Spinal cord (tissue), 10 donors: ENCODE measurements around the gene GMDS. TPM values are rescaled to one million over a fixed set of nuclear protein-coding genes. Genes with fewer than 3 reads are reported as not detected.

Experiments
- DNase-seq, 6 donors: peaks; one replicate each; pipeline versions ENCODE4 v3.0.0 to v3.0.0-alpha.2; 2013 to 2015; ENCODE audit warnings: low spot score in 6 of 6, low read depth in 4 of 6
- H3K27ac ChIP-seq: one replicate; pipeline ENCODE4 v1.5.1; 2013; ENCODE audit warnings: low read depth, low read length, control low read depth
- H3K27me3 ChIP-seq: one replicate; pipeline ENCODE4 v1.6.1; 2013; ENCODE audit warnings: low read length; ENCODE audit not compliant: control insufficient read depth, insufficient read depth
- H3K36me3 ChIP-seq: one replicate; pipeline ENCODE4 v1.6.1; 2013; ENCODE audit warnings: low read length; ENCODE audit not compliant: control insufficient read depth, insufficient read depth
- H3K4me1 ChIP-seq: one replicate; pipeline ENCODE4 v1.6.1; 2013; ENCODE audit warnings: low read length; ENCODE audit not compliant: control insufficient read depth, insufficient read depth
- H3K4me3 ChIP-seq: one replicate; pipeline ENCODE4 v1.5.1; 2013; ENCODE audit warnings: low read depth, low read length, control low read depth
- H3K9me3 ChIP-seq: one replicate; pipeline ENCODE4 v1.6.1; 2013; ENCODE audit warnings: low read length; ENCODE audit not compliant: control insufficient read depth, insufficient read depth
- WGBS: methylation state at CpG from one replicate; pipeline ENCODE4 v1.1.5; 2013; ENCODE audit warnings: missing lambda C conversion rate; ENCODE audit not compliant: insufficient coverage; 5-methylcytosine and 5-hydroxymethylcytosine counted together
- polyA plus RNA-seq, 2 donors: library from polyadenylated mRNA; unstranded; fragments of 120-200 nt; gene quantifications; one replicate each; pipeline ENCODE4 v1.2.1, GENCODE V29; 2013; ENCODE audit not compliant: insufficient read length in 2 of 2
- total RNA-seq, 2 donors: library from RNA; depleted of rRNA in 1 of 2; stranded (reverse); fragments of 120-200 nt in 1 of 2; fragments of >200 nt in 1 of 2; gene quantifications; one replicate each; pipeline versions ENCODE4 v1.2.3 to v1.2.4, GENCODE V29; 2013 to 2014
- donor health status: healthy.

The GMDS gene
- total and polyA plus RNA-seq, 4 donors: 35.3 to 87.4 (median 49.6) TPM

DNA sequence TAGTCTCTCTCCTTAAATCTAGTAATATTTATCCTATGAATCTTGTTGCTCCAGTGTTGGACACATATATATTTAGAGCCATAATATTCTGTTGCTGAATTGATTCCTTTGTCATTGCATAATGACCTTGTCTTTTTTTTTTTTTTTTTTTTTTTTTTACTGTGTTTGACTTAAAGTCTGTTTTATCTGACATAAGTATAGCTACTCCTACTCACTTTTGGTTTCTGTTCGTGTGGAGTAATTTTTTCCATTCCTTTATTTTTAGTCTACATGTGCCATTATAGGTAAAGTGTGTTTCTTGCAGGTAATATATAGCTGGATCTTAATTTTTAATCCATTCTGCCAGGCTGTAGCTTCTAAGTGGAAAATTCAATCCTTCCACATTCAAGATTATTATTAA, 166.5 kb downstream of the GMDS start:
- no peak for DNase-seq
- Histone ChIP-seq H3K4me1 (no peaks in the 10 kb centered on the region), H3K9me3 (peaks cover 2% of the 10 kb centered on the region), H3K36me3 (no peaks in the 10 kb centered on the region), H3K27me3 (no peaks in the 10 kb centered on the region), H3K4me3 (no peak overlapping the region), H3K27ac (no peak overlapping the region)
- WGBS: no CpG with 5 or more reads among the region's 1 CpG

DNA sequence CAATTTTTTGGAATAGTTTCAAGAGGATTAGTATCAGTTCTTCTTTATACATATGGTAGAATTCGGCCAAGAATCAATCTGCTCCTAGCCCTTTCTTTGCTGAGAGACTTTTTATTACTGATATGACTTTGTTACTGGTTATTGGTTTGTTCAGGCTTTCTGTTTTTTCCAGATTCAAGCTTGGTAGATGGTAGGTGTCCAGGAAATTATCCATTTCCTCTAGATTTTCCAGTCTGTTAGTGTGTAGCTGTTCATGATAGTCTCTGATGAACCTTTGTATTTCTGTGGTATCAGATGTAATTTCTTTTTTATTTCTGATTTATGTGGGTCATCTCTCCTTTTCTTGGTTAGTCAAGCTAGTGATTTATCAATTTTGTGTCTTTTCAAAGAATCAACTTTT, 167.6 kb downstream of the GMDS start:
- DNase-seq: no peak
- no peaks in the 10 kb centered on the region for H3K27me3 ChIP-seq
- peaks cover 2% of the 10 kb centered on the region for H3K9me3 ChIP-seq
- no peak overlapping the region for H3K4me3 ChIP-seq
- no peak overlapping the region for H3K27ac ChIP-seq
- no peaks in the 10 kb centered on the region for H3K4me1 ChIP-seq
- H3K36me3 ChIP-seq: no peaks in the 10 kb centered on the region
- WGBS: no CpG with 5 or more reads among the region's 1 CpG

DNA sequence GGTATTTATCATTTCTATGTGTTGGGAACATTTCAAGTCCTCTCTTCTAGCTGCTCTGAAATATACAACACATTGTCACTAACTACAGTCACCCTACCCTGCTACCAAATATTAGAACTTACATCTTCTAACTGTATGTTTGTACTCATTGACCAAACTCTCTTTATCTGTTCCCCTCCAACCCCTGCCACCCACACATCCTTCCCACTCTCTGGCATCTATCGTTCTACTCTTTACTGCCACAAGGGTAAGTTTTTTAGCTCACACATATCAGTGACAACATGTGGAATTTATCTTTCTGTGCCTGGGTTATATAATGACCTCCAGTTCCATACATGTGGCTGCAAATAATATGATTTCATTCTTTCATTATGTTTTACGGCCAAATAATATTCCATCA, 171.9 kb downstream of the GMDS start:
- H3K36me3 ChIP-seq: no peaks in the 10 kb centered on the region
- no peak for DNase-seq
- no peaks in the 10 kb centered on the region for H3K27me3 ChIP-seq
- H3K4me3 ChIP-seq: no peak overlapping the region
- peak overlapping the region; percentile 36 for H3K27ac ChIP-seq
- WGBS: no CpG with 5 or more reads among the region's 2 CpGs
- H3K4me1 ChIP-seq: no peaks in the 10 kb centered on the region
- peaks cover 2% of the 10 kb centered on the region for H3K9me3 ChIP-seq

DNA sequence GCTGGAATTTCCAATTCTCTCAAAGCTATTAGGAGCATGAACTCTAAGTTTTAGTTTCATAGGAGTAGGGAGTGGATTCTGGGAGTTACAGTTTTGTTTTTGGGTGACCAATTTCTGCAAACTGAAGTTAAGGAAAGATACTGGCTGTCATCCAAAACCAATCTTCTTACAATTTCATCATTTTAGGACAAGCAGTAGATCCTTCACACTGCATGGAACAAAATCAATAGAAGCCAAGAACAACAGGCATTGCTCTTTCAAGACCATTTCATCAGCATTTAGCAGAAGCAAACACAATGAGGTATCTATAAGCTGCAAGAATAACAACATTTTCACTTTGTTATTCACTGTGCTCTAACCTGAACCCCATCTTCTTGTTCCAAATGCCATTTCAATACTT, 173.0 kb downstream of the GMDS start:
- Histone ChIP-seq H3K27me3 (no peaks in the 10 kb centered on the region), H3K27ac (peak overlapping the region; percentile 36), H3K9me3 (no peaks in the 10 kb centered on the region), H3K4me1 (no peaks in the 10 kb centered on the region), H3K36me3 (no peaks in the 10 kb centered on the region), H3K4me3 (no peak overlapping the region)
- DNase-seq: peak in 1 of 6 donors; percentile 75

DNA sequence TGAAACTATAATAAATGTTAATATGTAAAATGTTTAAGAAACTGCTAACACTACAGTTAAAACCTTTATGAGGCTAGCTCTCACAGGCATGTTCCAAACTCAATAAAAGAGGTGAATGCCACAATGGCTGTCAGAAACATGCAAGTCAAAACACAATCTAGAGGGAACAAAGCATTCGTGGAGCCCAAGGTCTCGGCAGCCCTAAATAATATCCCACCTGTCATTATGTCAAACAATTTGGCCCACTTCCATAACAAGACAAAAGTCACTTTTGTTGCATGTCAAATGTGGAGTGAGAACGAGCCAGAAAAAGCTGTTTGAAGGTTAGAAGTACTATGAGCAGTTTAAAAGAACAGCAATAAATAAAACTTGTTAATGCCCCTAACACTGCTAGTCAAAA, 181.9 kb downstream of the GMDS start:
- WGBS: no CpG with 5 or more reads among the region's 3 CpGs
- no peak for DNase-seq
- H3K36me3 ChIP-seq: no peaks in the 10 kb centered on the region

DNA sequence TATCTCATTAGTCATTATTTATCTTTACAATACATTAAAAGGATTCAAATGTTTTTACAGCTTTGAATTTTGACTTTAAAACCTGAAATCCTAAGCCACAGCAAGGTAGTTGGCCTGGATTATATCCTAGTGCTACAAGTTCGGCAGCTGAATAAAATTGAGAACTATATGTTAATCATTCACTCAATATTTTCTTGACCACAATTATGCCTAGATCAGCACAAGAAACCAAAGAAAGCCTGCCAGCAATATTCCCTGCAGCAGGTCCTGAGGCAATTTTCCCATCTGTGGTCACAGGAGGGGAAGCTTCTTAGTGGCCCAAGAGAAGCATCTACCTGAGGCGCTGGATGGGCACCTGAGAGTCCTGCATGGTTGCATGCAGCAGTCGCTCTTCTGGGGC, 183.5 kb downstream of the GMDS start:
- peak in 1 of 6 donors; percentile 36 for DNase-seq
- no peaks in the 10 kb centered on the region for H3K9me3 ChIP-seq
- H3K27me3 ChIP-seq: no peaks in the 10 kb centered on the region
- H3K4me3 ChIP-seq: no peak overlapping the region
- WGBS: 100% methylated on average over 2 of the region's 3 CpGs
- no peaks in the 10 kb centered on the region for H3K36me3 ChIP-seq
- no peaks in the 10 kb centered on the region for H3K4me1 ChIP-seq
- H3K27ac ChIP-seq: no peak overlapping the region

More for the DNA sequence above, 181.9 kb downstream of the GMDS start:
- Histone ChIP-seq H3K27ac (no peak overlapping the region), H3K27me3 (no peaks in the 10 kb centered on the region), H3K9me3 (no peaks in the 10 kb centered on the region), H3K4me1 (no peaks in the 10 kb centered on the region), H3K4me3 (no peak overlapping the region)

DNA sequence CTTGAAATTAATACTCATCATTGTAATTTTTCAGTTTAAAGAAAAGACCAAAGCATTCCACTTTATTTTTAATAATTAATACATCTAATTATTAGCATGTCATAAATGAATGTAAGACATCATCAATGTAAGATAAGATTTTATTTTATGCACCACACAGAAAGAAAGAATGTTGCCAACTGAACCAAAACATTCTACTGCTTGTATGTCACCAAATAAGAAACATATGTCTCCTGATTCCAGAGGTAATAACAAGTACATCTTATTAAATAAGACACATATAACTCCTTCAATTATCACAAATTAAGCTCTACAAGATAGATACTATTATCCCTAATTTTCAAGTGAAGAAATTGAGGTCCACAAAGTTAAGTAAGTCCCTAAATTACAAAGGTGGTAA, 189.5 kb downstream of the GMDS start:
- Histone ChIP-seq H3K4me1 (no peaks in the 10 kb centered on the region), H3K9me3 (no peaks in the 10 kb centered on the region), H3K27me3 (no peaks in the 10 kb centered on the region), H3K27ac (no peak overlapping the region), H3K4me3 (no peak overlapping the region), H3K36me3 (no peaks in the 10 kb centered on the region)
- no peak for DNase-seq

DNA sequence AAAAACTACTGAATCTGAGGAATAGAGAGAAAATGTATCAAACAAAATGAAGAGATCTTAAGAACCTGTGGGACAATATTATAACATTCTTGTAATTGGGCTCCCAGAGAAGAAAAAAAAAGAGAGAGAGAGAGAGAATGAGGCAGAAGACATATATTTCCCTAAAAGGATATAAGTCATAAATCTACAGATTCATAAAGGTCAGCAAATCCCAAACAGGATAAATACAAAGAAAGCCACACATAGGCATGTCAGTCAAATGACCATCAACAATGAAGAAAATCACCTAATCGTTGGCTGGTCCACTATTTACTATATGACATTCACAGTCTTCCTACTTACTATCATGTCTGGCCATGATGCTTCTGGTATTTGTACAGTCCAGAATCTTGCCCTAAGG, 190.3 kb downstream of the GMDS start:
- Histone ChIP-seq H3K27me3 (no peaks in the 10 kb centered on the region), H3K4me1 (no peaks in the 10 kb centered on the region), H3K4me3 (no peak overlapping the region), H3K27ac (no peak overlapping the region), H3K9me3 (no peaks in the 10 kb centered on the region), H3K36me3 (no peaks in the 10 kb centered on the region)
- WGBS: 100% methylated on average over 1 of the region's 1 CpG
- DNase-seq: no peak

DNA sequence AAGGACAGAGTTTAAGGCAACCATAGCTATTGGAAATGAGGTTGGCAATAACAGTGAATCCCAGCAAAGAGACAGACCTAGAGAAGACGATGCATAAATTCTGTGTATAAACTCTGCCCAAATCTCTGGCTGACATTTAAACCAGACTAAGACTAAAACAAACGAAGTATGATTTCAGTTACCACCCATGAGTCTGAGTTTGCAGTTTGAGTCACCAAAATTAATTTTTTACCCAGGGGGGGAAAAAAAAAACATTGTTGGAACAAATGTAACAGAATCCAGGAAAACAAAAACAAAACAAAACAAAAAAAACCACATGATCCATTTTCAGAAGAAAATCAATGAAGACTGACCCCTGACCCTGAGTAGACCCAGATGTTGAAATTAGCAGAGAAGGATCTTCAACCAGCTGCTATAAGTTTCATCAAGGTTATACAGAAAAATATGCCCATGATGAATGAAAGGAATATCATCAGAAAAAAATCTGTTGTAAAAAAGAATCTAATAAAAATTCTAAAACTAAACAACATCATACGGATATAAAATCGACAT, 190.8 kb downstream of the GMDS start:
- Histone ChIP-seq H3K4me1 (no peaks in the 10 kb centered on the region), H3K9me3 (no peaks in the 10 kb centered on the region), H3K27me3 (no peaks in the 10 kb centered on the region), H3K4me3 (no peak overlapping the region), H3K27ac (no peak overlapping the region), H3K36me3 (no peaks in the 10 kb centered on the region)
- no CpG with 5 or more reads among the region's 4 CpGs for WGBS
- DNase-seq: no peak

DNA sequence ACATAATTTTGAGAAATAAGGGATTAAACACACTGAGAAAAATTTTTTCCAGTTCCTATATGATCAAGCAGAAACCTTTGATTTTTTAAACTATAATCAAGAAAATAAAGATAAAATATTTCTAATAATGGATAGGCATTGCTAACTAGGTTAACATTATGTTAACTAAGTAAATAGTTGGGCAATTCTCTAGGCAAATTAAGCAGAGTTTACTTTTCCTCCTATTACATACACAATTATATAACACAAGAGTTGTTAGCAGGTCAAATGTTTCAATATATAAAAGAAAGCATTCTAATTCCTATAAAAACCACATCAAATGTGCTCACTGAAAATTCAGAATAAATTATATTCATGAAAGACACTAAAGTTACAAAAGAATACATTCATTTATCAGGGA, 191.7 kb downstream of the GMDS start:
- no peak overlapping the region for H3K27ac ChIP-seq
- H3K4me1 ChIP-seq: no peaks in the 10 kb centered on the region
- DNase-seq: no peak
- H3K9me3 ChIP-seq: no peaks in the 10 kb centered on the region
- no peak overlapping the region for H3K4me3 ChIP-seq
- no peaks in the 10 kb centered on the region for H3K36me3 ChIP-seq
- H3K27me3 ChIP-seq: no peaks in the 10 kb centered on the region
